ENCODE data around the gene CEP192.
A peak's percentile ranks its signal among the peaks of the same experiment; 100 is the strongest.

Gene CEP192

DNA sequence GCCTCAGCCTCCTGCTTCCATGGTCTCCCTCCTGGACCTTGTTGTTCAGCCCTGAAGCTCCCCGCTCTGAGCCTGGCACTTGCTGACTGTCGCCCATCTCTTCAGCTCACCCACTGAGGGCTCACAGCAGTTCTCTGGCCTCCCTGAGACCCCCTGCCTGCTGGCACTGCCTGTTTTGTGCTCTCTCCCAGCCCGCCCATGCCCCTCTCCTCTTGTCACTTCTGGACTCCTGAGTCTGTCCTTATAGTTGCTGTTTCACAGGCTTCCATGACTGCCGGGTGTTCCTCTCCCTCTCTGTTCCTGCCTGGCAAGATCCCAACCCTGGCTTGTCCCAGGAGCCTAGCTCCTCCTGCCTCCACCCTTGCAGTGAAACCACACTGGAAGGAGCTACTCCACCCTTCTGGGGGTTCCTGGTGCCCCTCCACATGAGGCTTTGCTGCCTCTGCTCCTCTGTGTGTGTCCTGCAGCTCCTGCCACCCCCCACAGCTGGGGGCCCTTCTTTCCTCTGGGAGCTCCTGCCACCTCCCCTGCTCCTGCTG is 110.6 kb downstream of the CEP192 start:
- no peak for DNase-seq

DNA sequence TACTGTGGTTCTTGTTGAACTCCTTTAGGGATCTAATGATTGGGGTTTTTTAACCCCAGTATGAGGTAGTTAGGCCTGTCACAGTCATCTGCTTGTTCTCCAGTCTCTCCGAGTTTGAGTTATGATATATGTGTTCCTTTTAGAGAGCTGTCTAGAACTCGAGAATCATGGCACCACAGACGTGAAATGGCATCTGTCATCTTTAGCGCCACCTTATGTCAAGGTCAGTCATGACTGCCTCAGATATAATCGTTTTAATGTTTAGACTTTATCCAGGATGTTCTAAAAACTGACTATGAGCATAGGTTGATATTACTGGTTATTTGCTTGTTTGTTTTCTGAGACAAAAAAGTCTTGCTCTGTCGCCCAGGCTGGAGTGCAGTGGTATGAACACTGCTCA is 112.2 kb downstream of the CEP192 start:
- no peak for DNase-seq

DNA sequence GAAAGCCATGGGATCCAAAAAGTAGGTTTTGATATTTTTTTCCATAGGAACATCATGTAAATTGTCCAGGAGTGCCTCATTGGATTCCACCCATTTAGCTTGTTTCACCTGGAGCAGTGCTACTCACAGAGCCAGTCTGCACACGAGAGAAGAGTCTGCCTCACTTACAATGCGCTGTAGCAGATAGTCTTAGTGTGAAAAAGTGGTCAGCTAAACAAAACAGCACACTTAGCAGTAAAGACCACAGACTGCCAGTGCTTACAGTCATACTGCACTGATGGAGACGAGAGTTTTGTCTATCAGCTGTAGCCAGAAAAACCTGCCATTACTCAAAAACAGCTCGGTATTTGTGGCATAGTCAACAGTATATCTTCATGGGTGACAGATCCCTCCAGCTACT is 113.9 kb downstream of the CEP192 start:
- no peak for DNase-seq

DNA sequence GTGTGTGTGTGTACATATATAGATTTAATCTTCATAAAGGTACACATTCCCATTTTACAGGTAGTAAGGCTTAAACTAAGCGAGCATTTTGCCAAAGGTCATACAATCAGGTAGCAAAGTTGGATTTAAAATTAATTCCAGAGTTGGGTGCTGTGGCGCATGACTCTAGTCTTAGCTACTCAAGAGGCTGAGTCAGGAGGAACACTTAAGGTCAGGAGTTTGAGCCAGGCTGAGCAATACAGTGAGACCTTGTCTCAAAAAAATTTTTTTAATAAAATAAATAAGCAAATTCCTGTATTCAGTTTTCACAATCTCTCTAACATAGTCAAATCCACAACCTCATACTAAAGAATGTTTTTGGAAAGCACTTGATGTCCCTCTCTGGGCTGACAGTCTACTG is 115.9 kb downstream of the CEP192 start:
- DNase-seq, result no peak

DNA sequence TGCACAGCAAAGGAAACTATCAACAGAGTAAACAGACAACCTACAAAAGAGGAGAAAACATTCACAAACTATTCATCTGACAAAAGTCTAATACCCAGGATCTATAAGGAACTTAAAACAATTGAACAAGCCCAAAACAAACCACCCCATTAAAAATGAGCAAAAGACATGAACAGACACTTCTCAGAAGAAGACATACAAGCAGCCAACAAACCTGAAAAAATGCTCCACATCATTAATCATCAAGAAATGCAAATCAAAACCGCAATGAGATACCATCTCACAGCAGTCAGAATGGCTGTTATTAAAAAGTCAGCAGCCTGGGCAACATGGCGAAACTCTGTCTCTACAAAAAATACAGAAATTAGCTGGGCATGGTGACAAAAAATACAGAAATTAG is 117.2 kb downstream of the CEP192 start:
- no peak for DNase-seq

DNA sequence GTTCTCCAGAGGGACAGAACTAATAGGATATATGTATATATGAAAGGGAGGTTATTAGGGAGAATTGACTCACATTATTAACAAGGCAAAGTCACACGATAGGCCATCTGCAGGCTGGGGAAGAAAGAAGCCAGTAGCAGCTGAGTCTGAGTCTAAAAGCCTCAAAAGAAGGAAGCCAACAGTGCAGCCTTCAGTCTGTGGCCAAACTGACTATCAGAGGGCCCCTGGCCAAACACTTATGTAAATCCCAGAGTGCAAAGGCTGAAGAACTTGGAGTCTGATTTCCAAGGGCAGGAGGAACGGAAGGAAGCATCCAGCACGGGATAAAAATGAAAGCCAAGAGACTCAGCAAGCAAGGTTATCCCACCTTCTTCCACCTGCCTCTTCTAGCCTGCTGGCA is 119.4 kb downstream of the CEP192 start:
- DNase-seq, result no peak

DNA sequence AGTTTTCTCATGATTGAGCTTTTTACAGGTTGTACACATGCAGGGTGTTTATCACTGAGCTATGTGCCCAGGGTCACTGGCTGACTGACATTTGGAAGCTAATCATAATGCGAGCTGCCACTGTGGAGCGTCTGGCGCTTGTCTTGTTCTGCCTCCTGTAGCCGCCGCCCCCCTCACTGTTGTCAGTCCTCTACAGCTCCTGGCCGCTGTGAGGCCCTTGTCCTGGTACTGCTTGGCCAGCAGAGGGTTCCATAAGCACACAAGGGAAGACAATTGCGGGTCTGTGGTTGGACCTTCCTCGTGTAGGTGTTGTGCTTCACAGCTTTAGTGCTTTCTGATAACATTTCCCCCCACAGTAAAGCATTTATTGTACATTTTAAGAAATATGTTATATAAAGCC is 121.8 kb downstream of the CEP192 start:
- DNase-seq, result no peak

DNA sequence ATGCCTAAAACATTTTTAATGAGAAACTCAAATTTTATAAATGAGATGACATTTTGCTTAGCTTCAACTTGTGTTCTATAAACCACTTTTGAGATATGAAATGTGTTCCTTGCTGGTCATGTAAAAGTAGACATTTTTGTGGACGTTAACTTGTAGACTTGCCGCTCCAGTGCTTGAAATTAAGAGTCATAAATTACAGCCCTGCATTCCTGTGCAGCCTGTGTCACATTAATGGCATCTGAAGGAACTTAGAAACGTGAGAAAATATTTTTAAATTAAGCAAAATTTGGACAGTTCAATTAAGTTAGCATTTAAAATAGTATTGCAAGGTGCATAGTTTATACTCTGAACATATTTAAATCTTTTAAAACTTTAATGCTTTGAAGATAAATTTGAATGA is 129.1 kb downstream of the CEP192 start:
- DNase-seq, result no peak

DNA sequence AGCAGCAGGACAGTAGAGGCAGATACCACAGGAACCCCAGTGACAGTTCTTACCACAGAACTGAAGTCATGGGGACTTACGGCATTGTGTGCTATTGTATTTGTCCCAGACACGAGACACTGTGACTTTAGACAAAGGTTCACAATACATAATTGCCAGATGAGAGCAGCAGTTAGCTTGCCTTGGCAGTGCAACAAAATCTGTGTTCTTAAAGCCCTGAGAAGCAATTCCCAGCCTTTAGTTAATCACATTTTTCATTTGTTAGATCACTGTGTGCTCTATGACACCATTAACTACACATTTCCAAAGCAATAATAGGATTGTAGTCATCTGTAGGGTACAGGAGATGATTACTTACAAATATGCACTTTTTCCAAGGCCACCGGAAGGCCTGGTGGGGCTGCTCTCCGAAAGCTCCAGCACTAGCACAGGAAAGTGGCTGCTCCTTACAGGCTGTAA is 129.8 kb downstream of the CEP192 start:
- no peak for DNase-seq

DNA sequence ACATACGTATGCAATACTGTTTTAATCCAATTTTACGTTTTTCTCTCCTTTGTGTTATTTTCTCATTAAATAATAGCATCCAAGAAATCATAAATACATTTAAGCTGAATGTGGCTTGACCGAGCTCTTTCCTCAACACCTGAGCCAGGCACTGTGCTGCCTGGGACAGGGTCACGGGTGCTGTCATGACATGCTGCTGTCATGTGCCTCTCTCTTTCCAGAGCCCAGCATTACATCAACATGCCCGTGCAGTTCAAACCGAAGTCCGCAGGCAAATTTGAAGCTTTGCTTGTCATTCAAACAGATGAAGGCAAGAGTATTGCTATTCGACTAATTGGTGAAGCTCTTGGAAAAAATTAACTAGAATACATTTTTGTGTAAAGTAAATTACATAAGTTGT is 133.2 kb downstream of the CEP192 start:
- DNase-seq, result no peak

DNA sequence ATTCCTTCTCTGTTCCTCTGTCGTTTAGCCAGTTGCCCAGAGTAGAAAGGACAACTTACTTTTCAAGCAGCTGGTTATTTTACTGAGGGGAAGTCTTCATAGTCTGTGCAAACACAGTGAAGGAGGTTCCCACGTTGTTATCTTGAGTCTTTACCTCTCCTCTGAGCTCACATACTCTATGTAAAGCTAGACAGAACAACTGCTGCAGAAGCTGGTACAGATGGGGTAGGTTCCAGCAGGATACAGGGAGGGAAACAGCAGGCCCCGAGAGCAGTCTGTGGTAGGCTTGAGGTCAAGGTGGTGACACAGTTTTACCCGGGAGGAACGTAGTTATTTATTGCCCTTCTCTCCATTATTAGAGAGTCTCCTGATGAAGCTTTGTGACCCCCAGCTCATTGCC is 134.0 kb downstream of the CEP192 start:
- DNase-seq, result no peak

DNA sequence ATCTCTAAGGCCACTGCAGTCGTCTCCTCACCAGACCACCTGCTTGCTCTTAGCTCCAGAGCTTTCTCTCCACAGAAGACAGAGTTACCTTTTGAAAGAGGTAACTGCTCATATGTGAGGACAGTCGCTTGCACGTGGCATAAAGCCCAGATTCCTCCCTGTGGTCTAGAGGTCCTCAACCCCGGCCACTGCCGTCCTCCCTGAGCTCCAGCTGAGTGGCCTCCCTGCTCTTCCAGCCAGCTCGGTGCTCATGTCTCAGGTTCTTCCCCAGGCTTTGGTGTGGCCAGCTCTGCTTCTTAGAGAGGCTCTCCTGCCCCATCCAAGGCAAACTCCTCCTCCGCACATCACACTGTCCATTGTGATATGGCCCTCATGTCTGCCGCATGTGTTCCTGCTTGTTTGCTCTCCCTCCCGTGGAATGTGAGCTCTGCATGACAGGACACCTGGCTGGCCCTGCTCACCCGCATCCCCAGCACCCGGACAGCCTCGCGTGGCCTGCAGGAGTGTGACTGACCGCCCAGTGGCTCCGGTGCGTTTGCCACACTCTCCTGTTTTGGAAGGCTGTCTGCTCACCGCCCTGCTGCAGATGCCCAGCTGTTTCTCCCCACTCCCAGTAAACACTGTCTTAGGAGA is 135.9 kb downstream of the CEP192 start:
- no peak for DNase-seq

DNA sequence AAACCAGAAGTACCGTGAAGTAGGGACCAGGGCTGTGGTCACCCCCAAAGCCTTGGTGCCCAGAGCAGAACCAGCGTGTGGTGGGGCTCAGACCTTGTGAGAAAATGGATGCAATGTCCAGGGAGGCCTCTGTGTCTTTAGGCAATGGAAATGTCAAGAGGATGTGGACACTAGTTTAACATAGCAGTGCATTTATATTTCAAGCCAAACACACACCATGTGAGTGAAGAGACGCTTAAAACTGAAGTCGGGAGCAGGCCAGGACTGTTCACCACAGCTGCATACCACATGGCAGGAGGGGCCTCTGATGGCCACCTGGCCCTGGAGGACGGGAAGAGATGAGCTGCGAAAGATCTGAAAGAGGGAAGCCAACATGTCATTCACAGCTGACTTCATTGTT is 140.1 kb downstream of the CEP192 start:
- no peak for DNase-seq

DNA sequence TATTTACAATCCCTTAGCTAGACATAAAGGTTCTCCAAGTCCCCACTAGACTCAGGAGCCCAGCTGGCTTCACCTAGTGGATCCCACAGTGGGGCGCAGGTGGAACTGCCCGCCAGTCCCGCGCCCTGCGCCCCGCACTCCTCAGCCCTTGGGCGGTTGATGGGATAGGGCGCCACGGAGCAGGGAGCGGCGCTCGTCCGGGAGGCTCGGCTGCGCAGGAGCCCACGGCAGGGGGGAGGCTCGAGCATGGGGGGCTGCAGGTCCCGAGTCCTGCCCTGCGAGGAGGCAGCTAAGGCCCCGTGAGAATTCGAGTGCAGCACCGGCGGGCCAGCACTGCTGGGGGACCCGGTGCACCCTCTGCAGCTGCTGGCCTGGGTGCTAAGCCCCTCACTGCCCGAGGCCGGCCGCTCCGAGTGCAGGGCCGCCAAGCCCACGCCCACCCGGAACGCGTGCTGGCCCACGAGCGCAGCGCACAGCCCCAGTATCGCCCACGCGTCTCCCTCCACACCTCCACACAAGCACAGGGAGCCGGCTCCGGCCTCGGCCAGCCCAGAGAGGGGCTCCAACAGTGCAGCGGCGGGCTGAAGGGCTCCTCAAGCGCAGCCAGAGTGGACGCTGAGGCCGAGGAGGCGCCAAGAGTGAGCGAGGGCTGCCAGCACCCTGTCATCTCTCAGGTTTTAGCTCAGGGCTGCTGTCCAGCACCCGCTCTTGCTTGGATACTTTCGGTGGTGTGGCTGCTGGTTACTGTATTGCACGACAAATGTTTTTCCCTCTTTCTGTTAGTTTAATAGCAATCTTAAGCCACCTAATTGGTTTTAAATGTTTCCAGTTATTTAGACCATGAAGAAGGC is 143.6 kb downstream of the CEP192 start:
- no peak for DNase-seq

DNA sequence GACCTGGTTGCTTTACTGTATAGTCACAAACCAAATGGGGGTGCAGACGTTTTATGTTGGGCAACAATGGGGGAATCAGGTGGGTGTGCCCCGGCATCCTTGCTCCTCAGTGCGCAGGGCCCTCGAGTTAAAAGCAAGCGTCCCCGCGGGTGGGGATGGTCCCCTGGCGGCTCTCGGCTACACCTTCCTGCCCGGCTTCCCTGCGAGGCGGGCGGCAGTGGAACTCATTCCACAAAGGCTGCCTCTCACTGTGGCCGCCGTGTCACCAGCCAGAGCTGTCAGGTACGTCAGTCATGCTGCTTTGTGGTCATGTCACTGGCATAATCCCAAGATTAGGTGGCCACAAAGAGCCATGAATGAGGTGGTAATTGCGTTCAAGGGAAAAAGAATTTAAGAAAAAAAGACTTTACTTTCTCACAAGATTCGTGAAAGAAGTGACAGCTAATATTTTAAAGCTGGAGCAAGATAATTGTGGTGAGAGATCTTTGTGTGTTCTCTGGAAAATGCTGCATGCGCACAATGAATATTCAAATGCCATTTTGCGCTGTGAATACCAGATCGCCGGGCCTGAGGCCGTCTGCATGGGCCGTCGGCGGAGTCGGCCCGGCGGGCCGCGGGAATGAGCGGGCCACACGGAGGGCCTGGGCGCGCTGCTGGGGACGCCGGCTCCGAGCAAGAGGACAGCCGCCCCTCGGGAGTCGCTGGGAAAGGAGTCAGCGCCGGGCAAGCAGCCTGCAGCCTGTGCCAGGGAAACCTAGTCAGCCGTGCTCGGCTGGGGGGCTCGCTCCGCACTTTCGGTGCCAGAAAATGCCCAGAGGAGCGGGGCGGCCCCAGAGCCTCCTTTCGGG is 145.1 kb downstream of the CEP192 start:
- DNase-seq, result peak; percentile 32

DNA sequence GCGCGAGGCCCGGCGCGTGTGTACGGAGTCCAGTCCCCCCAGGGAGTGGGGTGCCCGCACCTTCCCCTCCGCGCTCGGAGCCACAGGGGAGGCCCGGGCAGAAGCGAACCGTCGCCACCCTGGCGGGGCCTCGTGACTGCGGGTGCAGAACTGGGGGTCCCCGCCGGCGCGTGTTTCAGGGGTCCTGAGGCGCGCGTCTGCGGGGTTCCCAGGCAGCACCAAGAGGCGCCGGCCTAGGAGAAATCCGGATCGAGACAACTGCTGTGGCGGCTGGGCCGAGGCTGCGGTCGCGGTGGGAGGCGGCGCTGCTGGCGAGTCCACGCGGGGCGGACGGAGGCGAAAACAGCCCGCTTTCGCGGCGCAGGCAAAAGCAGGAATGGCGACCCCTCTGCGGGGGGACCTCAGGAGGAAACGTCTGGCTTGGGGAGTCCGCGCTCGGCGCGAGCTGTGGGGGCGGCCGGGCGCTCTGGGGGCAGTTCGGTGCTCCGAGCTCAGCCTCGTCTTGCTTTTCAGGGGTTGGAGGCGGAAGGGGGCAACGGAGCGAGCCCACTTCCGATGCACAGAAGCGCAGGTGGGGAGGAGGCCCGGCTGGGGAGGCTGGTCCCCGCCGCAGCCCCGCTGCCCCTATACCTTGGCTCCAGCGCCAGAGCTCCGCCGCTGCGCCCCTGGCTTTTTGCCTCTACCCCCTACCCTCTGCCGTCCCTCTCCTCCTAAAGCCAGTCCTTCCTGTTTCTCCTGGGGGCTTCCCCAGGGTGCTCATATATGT is 145.9 kb downstream of the CEP192 start:
- DNase-seq, result peak; percentile 32

DNA sequence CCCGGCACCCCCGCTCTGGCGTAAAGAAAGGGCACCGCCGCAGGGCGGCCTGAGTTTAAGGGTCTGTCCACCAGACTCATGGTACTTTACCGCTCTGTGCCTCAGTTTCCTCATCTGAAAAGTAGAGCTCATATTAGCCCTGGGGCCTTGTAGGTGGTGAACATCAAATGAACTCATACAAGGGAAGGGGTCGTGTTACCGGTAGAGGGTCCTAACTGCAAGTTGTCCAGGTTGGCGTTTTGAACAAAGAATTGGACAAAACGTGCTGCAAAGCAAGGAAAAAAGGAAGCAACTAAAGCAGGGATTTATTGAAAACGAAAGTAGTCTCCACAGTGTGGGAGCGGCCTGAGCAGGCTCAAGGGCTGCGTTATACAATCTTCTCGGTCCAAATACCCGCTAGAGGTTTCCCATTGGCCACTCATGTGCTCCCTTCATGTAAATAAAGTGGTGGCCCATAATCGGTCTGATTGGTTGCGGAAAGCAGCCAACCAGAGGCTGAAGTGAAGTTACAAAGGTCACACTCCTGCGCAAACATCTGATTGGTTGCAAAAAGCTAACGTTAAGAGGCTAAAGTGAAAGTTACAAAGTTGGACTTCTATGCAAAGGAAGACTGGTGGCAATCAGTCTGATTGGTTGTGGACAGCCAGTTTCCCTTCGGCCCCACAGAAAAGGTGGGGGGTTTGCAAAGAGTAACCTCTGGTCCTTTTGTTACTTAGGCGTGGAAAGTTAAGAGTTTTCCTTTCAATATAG is 146.7 kb downstream of the CEP192 start:
- peak; percentile 86 for DNase-seq

DNA sequence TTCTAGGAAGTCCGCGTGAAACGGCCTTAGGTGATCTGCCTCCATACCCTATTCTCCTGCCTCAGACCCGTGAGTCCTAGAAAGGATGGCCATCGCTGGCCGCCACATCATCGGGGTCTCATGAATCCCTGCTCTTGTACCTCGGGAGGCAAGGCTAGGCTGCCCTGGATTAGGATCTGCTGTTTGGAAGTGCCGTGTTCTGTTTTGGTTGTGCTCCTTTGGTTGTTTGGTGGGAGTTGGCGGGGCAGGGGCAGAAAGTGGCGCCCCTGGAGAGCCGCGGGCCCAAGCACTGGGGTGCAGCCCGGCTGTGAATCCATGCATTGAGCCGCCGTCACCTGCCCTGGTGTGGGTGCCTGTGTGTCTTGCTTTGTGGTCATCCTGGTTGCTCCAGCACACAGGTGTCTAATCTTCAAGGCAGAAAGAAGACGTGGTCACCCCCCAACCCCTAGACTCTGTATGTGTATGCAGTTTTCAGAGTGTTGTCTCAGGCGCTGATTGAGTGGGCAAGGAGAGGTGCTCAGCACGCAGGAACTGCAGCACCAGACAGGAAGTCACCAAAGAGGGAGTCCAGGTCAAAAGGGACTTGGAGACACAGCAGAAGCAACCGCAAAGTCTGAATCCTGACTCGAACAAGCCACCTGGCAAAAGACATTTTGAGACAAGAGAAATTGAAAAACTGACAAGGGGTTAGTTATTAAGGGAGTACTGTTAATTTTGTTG is 147.4 kb downstream of the CEP192 start:
- no peak for DNase-seq

DNA sequence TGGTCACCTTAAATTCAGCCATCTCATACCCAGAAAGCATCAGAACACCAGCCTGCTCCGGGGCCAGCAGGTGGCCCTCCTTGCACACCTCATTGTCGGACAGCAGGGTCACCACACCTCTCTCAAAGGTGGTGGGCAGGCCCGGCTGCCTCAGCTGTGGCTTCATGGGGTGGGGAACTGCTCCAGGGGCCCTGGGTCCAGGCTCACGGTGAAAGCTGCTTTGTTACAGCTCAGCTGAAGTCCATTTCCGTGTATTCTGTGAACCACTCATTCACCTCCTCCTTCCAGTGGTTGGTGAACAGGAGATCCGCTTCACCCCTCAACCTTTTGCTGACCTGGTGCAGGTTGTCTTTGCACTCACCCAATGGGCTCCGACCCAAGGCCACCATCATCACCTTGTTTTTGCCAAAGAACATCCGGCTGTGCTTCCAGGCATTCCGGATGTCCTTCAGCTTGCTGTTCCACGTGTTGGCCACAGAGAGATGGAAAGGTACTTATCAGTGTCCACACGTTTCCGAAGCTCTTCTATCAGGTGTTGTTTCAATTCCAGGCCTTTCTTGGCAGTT is 148.8 kb downstream of the CEP192 start:
- no peak for DNase-seq

DNA sequence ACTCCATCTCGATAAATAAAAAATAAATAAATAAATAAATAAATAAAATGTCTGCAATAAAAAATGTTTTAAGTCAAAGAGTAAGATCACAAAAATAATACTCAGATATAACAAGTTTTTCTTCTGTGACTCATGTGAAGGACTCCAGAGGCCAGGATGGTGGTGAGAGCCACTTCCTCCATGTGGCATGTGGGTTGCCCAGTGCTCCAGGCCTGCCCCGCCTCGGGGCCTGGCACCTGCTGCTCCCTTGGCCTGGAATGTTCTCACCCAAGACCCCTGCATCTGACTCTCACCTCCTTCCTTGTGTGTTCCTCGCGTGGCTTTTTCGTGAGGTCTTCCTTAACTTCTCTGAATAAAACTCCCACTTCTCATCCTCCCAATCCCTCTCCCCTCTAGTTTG is 150.0 kb downstream of the CEP192 start:
- DNase-seq, result no peak
